ENCODE data around the gene MAL.

MAL gene

DNA sequence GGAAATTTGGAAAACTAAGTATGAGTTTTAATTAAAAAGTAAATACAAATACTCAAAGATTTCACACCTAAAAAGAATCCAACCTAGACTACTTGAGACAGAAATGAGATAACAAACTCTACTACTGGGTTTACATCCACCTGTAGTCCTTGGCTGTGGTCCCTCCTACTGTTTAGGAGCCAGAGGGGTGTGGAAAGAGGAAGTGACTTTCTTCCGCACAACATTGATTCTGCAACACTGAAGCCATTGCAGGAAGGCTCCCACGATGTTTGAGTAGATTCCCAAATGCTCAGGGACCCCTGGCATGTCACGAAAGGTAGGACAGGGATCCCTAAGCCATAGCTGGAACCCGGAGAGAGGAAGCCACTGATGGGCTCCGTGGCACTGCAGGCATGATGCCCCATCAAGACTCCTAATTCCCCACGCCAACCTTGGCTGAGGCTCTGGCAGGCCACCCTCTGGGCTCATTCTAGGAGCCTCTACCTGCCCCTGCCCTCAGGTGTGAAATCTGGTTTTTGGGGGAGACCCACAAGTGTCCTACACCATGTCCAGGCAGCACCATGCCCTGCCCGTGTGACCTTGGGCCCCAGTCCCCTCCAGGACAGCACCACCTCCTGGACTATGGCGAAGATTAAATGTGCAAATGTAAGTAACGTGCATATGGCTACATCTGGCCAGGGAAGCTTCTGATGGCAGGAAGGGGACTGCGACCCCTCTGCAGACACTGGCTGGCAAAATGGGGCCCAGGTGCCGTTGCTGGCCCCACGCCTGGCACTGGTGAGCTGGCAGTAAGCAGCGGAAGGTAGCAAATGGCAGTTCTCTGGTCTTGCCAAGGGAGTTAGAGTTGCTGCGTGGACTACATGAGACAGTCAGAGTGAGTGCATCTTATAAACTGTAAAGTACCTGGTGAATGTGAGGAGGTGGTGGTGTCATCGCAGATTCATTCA, 38.2 kb upstream of the MAL start:
- Histone ChIP-seq H3K9me3 (ENCODE audit: control insufficient read depth, insufficient read depth, low read length) (no peaks in the 10 kb centered on the region), H3K27me3 (ENCODE audit: control insufficient read depth, insufficient read depth, low read length) (no peaks in the 10 kb centered on the region), H3K4me1 (ENCODE audit: control insufficient read depth, insufficient read depth, low read length) (no peaks in the 10 kb centered on the region)

DNA sequence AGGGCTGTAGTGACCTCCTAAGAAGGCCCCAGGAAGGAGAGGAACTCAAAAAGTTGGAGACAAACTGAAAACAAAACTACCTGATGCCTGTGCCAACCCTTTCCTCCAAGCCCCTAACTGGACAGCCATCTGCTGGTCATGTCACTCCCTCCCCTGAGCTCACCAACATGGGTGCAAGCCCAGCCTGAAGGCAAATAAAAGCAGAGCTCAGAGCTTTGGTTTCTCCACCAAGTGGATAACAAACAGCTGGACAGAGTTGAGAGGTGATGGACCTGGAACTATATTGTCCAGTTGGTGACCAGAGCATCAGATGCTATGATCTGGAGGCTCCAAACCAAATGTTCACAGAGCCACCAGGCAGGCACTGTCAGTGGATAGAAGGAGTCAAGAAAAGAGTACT, 34.6 kb upstream of the MAL start:
- no peaks in the 10 kb centered on the region for H3K9me3 ChIP-seq (ENCODE audit: control insufficient read depth, insufficient read depth, low read length)
- H3K4me1 ChIP-seq (ENCODE audit: control insufficient read depth, insufficient read depth, low read length) = no peaks in the 10 kb centered on the region
- H3K9ac ChIP-seq (ENCODE audit: low read depth, low read length) = no peak overlapping the region
- H3K4me3 ChIP-seq (ENCODE audit: low read depth, low read length) = no peak overlapping the region
- H3K27me3 ChIP-seq (ENCODE audit: control insufficient read depth, insufficient read depth, low read length) = no peaks in the 10 kb centered on the region
- H3K36me3 ChIP-seq (ENCODE audit: control insufficient read depth, insufficient read depth, low read length) = no peaks in the 10 kb centered on the region

More for the DNA sequence above, 38.2 kb upstream of the MAL start:
- Histone ChIP-seq H3K36me3 (ENCODE audit: control insufficient read depth, insufficient read depth, low read length) (no peaks in the 10 kb centered on the region), H3K4me3 (ENCODE audit: low read depth, low read length) (no peak overlapping the region), H3K9ac (ENCODE audit: low read depth, low read length) (no peak overlapping the region)

DNA sequence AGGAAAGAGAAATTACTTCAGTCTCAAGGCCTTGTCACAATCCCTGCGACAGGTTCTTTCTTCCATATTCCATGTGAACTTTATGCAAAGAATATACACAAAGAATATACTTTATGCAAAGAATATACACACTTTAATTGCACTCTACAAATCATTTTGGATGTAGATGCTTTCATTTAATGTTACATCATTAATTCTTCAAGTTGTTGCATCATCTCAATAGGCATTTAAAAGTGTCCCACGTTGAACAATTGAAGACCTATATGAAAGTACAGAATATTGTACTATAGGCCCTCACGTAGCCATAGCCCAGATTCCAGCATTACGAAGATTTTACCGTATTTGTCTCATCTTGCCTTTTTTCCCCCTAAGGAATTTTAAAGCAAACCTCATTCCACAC, 33.1 kb upstream of the MAL start:
- peaks cover 1% of the 10 kb centered on the region for H3K27me3 ChIP-seq (ENCODE audit: control insufficient read depth, insufficient read depth, low read length)
- H3K9me3 ChIP-seq (ENCODE audit: control insufficient read depth, insufficient read depth, low read length) = no peaks in the 10 kb centered on the region

GRCh38 chr2:94993176-94994062, 32.1 kb upstream of the MAL start:
- H3K4me1 ChIP-seq (ENCODE audit: control insufficient read depth, insufficient read depth, low read length) = no peaks in the 10 kb centered on the region
- H3K27me3 ChIP-seq (ENCODE audit: control insufficient read depth, insufficient read depth, low read length) = peaks cover 7% of the 10 kb centered on the region
- no peaks in the 10 kb centered on the region for H3K36me3 ChIP-seq (ENCODE audit: control insufficient read depth, insufficient read depth, low read length)
- no peaks in the 10 kb centered on the region for H3K9me3 ChIP-seq (ENCODE audit: control insufficient read depth, insufficient read depth, low read length)
- no peak overlapping the region for H3K9ac ChIP-seq (ENCODE audit: low read depth, low read length)
- H3K4me3 ChIP-seq (ENCODE audit: low read depth, low read length) = no peak overlapping the region

More for the DNA sequence above, 33.1 kb upstream of the MAL start:
- no peaks in the 10 kb centered on the region for H3K36me3 ChIP-seq (ENCODE audit: control insufficient read depth, insufficient read depth, low read length)
- no peak overlapping the region for H3K9ac ChIP-seq (ENCODE audit: low read depth, low read length)
- H3K4me1 ChIP-seq (ENCODE audit: control insufficient read depth, insufficient read depth, low read length) = no peaks in the 10 kb centered on the region
- no peak overlapping the region for H3K4me3 ChIP-seq (ENCODE audit: low read depth, low read length)

DNA sequence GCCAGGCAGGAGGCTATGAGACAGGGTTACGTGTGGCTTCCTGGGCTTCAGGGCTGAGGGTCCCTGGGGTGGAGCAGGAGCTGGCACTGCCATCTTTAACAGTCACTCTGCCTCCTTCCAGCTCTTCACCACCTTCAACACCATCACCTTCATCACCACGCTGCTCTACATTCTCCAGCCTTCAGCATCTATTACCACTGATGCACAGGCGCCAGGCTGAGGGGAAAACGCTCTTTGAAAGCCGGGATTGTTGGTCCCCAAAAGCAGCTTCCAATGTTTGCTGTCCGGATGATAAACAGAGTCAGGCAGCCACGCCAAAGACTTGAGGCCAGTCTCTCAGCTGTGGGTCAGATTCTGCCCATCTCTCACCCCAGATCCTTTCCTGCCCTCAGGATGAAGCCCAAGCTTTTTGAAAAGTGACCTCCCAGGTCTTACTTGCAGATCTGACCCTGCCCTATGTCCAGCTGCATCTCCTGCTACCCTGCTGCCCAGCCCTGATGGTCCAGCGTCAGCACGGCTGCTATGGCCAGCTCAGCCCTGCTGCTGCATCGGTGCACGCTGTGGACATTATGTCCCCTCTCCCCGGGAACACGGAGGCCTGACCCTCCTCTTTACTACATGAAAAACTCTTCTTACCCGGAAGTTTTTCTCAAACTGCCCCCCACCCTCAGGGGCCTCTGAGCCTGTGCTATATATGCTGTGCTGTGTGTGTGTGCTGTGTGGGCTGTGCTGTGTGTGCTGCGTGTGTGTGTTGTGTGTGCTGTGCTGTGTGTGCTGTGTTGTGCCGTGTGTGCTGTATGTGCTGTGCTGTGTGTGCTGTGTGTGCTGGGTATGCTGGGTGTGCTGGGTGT, 31.2 kb upstream of the MAL start:
- Histone ChIP-seq H3K4me3 (ENCODE audit: low read depth, low read length) (no peak overlapping the region), H3K27me3 (ENCODE audit: control insufficient read depth, insufficient read depth, low read length) (peaks cover 15% of the 10 kb centered on the region), H3K9me3 (ENCODE audit: control insufficient read depth, insufficient read depth, low read length) (no peaks in the 10 kb centered on the region), H3K4me1 (ENCODE audit: control insufficient read depth, insufficient read depth, low read length) (no peaks in the 10 kb centered on the region), H3K9ac (ENCODE audit: low read depth, low read length) (no peak overlapping the region), H3K36me3 (ENCODE audit: control insufficient read depth, insufficient read depth, low read length) (no peaks in the 10 kb centered on the region)

- Histone ChIP-seq H3K36me3 (ENCODE audit: control insufficient read depth, insufficient read depth, low read length) (no peaks in the 10 kb centered on the region), H3K4me3 (ENCODE audit: low read depth, low read length) (no peak overlapping the region), H3K27me3 (ENCODE audit: control insufficient read depth, insufficient read depth, low read length) (peaks cover 15% of the 10 kb centered on the region), H3K9me3 (ENCODE audit: control insufficient read depth, insufficient read depth, low read length) (no peaks in the 10 kb centered on the region), H3K4me1 (ENCODE audit: control insufficient read depth, insufficient read depth, low read length) (no peaks in the 10 kb centered on the region), H3K9ac (ENCODE audit: low read depth, low read length) (no peak overlapping the region)
Observed at GRCh38 chr2:94994914-94995552, 30.5 kb upstream of the MAL start.

GRCh38 chr2:94995553-94996304, 29.8 kb upstream of the MAL start:
- Histone ChIP-seq H3K4me3 (ENCODE audit: low read depth, low read length) (no peak overlapping the region), H3K27me3 (ENCODE audit: control insufficient read depth, insufficient read depth, low read length) (peaks cover 15% of the 10 kb centered on the region), H3K4me1 (ENCODE audit: control insufficient read depth, insufficient read depth, low read length) (no peaks in the 10 kb centered on the region), H3K9me3 (ENCODE audit: control insufficient read depth, insufficient read depth, low read length) (no peaks in the 10 kb centered on the region), H3K36me3 (ENCODE audit: control insufficient read depth, insufficient read depth, low read length) (no peaks in the 10 kb centered on the region), H3K9ac (ENCODE audit: low read depth, low read length) (no peak overlapping the region)

GRCh38 chr2:94996305-94997100, 29.0 kb upstream of the MAL start:
- Histone ChIP-seq H3K4me3 (ENCODE audit: low read depth, low read length) (no peak overlapping the region), H3K27me3 (ENCODE audit: control insufficient read depth, insufficient read depth, low read length) (peaks cover 15% of the 10 kb centered on the region), H3K9me3 (ENCODE audit: control insufficient read depth, insufficient read depth, low read length) (no peaks in the 10 kb centered on the region), H3K9ac (ENCODE audit: low read depth, low read length) (no peak overlapping the region), H3K4me1 (ENCODE audit: control insufficient read depth, insufficient read depth, low read length) (no peaks in the 10 kb centered on the region), H3K36me3 (ENCODE audit: control insufficient read depth, insufficient read depth, low read length) (no peaks in the 10 kb centered on the region)

GRCh38 chr2:94997981-94998930, 27.3 kb upstream of the MAL start:
- no peak overlapping the region for H3K9ac ChIP-seq (ENCODE audit: low read depth, low read length)
- H3K27me3 ChIP-seq (ENCODE audit: control insufficient read depth, insufficient read depth, low read length) = peaks cover 15% of the 10 kb centered on the region
- no peaks in the 10 kb centered on the region for H3K4me1 ChIP-seq (ENCODE audit: control insufficient read depth, insufficient read depth, low read length)
- peak overlapping the region; percentile 8 for H3K4me3 ChIP-seq (ENCODE audit: low read depth, low read length)
- H3K9me3 ChIP-seq (ENCODE audit: control insufficient read depth, insufficient read depth, low read length) = no peaks in the 10 kb centered on the region
- H3K36me3 ChIP-seq (ENCODE audit: control insufficient read depth, insufficient read depth, low read length) = no peaks in the 10 kb centered on the region
